Myocyte (in vitro differentiated cells): ENCODE measurements around the gene LAMB1. TPM values are rescaled to one million over a fixed set of nuclear protein-coding genes. Genes with fewer than 3 reads are reported as not detected.
"Not testable (repeated sequence)": the region's sequence is repeated elsewhere in the genome, so short reads cannot be mapped to it uniquely, and the experiment has no call there.

Experiments used
- DNase-seq: peaks from one replicate; pipeline ENCODE4 v3.0.0-alpha.2; 2012; ENCODE audit warnings: low read depth
- total RNA-seq: library from RNA; depleted of rRNA; stranded (reverse); fragments of >200 nt; gene quantifications from 2 replicates; pipeline ENCODE4 v1.2.3, GENCODE V29; 2014

Gene LAMB1
- total RNA-seq, 1 donor from 2014 or later, result 105 TPM

- DNase-seq, result no peak
Observed at GRCh38 chr7:107922886-107923285, 80.1 kb downstream of the LAMB1 start.

GRCh38 chr7:107921826-107922225 lies 81.1 kb downstream of the LAMB1 start:
- not testable (repeated sequence) for DNase-seq

- DNase-seq, result peak; percentile 70
Observed at GRCh38 chr7:107920048-107920772, 82.8 kb downstream of the LAMB1 start.

GRCh38 chr7:107918948-107919347 lies 84.0 kb downstream of the LAMB1 start:
- DNase-seq, result no peak

- no peak for DNase-seq
Observed at GRCh38 chr7:107917763-107918651, 85.0 kb downstream of the LAMB1 start.

- no peak for DNase-seq
Observed at GRCh38 chr7:107915541-107915940, 87.4 kb downstream of the LAMB1 start.

- DNase-seq, result no peak
Observed at GRCh38 chr7:107914831-107915230, 88.1 kb downstream of the LAMB1 start.

GRCh38 chr7:107913851-107914250 lies 89.1 kb downstream of the LAMB1 start:
- DNase-seq, result no peak

- no peak for DNase-seq
Observed at GRCh38 chr7:107911981-107912380, 91.0 kb downstream of the LAMB1 start.

GRCh38 chr7:107909445-107909844 lies 93.5 kb downstream of the LAMB1 start:
- DNase-seq, result no peak

- DNase-seq, result no peak
Observed at GRCh38 chr7:107907790-107908189, 95.2 kb downstream of the LAMB1 start.

- DNase-seq, result no peak
Observed at GRCh38 chr7:107902381-107902780, 100.6 kb downstream of the LAMB1 start.

- no peak for DNase-seq
Observed at GRCh38 chr7:107900496-107901015, 102.4 kb downstream of the LAMB1 start.

- no peak for DNase-seq
Observed at GRCh38 chr7:107898997-107899594, 103.9 kb downstream of the LAMB1 start.

GRCh38 chr7:107892367-107892741 lies 110.6 kb downstream of the LAMB1 start:
- DNase-seq, result not testable (repeated sequence)

- no peak for DNase-seq
Observed at GRCh38 chr7:107891636-107892366, 111.2 kb downstream of the LAMB1 start.

- peak; percentile 97 for DNase-seq
Observed at GRCh38 chr7:107890962-107891635, 111.9 kb downstream of the LAMB1 start, which contains the start of gene DLD. TSS of gene DLD (plus strand) at chr7:107891183. CDS start at chr7:107891251, 68 bp downstream.

GRCh38 chr7:107890493-107890961 lies 112.4 kb downstream of the LAMB1 start:
- DNase-seq, result no peak

GRCh38 chr7:107889992-107890391 lies 113.0 kb downstream of the LAMB1 start:
- no peak for DNase-seq

- not testable (repeated sequence) for DNase-seq
Observed at GRCh38 chr7:107887827-107888226, 115.1 kb downstream of the LAMB1 start.
